HG03159 (cell line): ENCODE measurements around the gene KCNIP1.

Experiments used
- ATAC-seq: cut with Tn5 transposase; IDR thresholded peaks from one replicate; pipeline ENCODE4 v1.9.1; 2021; ENCODE audit warnings: mild to moderate bottlenecking, moderate library complexity; ENCODE audit not compliant: unreplicated experiment

The KCNIP1 gene

GRCh38 chr5:170482511-170482910 lies 21.3 kb upstream of the KCNIP1 start:
- no peak for ATAC-seq

- no peak for ATAC-seq
Observed at GRCh38 chr5:170483701-170484458, 19.9 kb upstream of the KCNIP1 start.

GRCh38 chr5:170484459-170484831 lies 19.4 kb upstream of the KCNIP1 start:
- ATAC-seq, result no peak

GRCh38 chr5:170484847-170485615 lies 18.8 kb upstream of the KCNIP1 start:
- no peak for ATAC-seq

GRCh38 chr5:170485616-170485911 lies 18.3 kb upstream of the KCNIP1 start:
- no peak for ATAC-seq

GRCh38 chr5:170486371-170486770 lies 17.4 kb upstream of the KCNIP1 start:
- ATAC-seq, result no peak

GRCh38 chr5:170488570-170488969 lies 15.2 kb upstream of the KCNIP1 start:
- ATAC-seq, result no peak

- no peak for ATAC-seq
Observed at GRCh38 chr5:170489199-170489598, 14.6 kb upstream of the KCNIP1 start.

GRCh38 chr5:170490381-170490780 lies 13.4 kb upstream of the KCNIP1 start:
- no peak for ATAC-seq

- ATAC-seq, result no peak
Observed at GRCh38 chr5:170491479-170491878, 12.3 kb upstream of the KCNIP1 start.

GRCh38 chr5:170493028-170493820 lies 10.6 kb upstream of the KCNIP1 start:
- no peak for ATAC-seq

- ATAC-seq, result no peak
Observed at GRCh38 chr5:170494041-170494440, 9.8 kb upstream of the KCNIP1 start.

GRCh38 chr5:170495825-170496661 lies 7.8 kb upstream of the KCNIP1 start:
- no peak for ATAC-seq

- ATAC-seq, result no peak
Observed at GRCh38 chr5:170496662-170497028, 7.2 kb upstream of the KCNIP1 start.

- no peak for ATAC-seq
Observed at GRCh38 chr5:170497311-170498038, 6.3 kb upstream of the KCNIP1 start.

GRCh38 chr5:170498811-170499351 lies 4.9 kb upstream of the KCNIP1 start:
- no peak for ATAC-seq

GRCh38 chr5:170499621-170500020 lies 4.2 kb upstream of the KCNIP1 start:
- no peak for ATAC-seq

GRCh38 chr5:170501361-170501760 lies 2.5 kb upstream of the KCNIP1 start:
- ATAC-seq, result no peak

- ATAC-seq, result no peak
Observed at GRCh38 chr5:170501931-170502330, 1.9 kb upstream of the KCNIP1 start.
